GM12878 (cell line): ENCODE data around the gene RSRP1. TPM values are rescaled to one million over a fixed set of nuclear protein-coding genes. Genes with fewer than 3 reads are reported as not detected.
A peak's percentile ranks its signal among the peaks of the same experiment; 100 is the strongest.
"Not testable (repeated sequence)": the region's sequence is repeated elsewhere in the genome, so short reads cannot be mapped to it uniquely, and the experiment has no call there.

Experiments
- ATAC-seq: fragments of 200-7000 bp; cut with Tn5 transposase; 3 replicates; pipeline ENCODE4 v1.9.1; 2020; ENCODE audit warnings: mild to moderate bottlenecking, moderate library complexity
- BruUV-seq: library from RNA; stranded (reverse); fragments of 400-500 nt; replicated peaks from 2 replicates; lab custom pipeline; 2021; lab: Mats Ljungman, UMichigan
- CTCF ChIA-PET: fragments of 300-600 bp; sonication (Branson Sonifier 250); formaldehyde crosslinking; extraction: SDS; loops from one replicate; lab custom pipeline; 2021; ENCODE audit warnings: inconsistent platforms; lab: Yijun Ruan, JAX
- POLR2A ChIA-PET: fragments of 350-600 bp; formaldehyde crosslinking; extraction: SDS; loops from one replicate; lab custom pipeline; 2021; ENCODE audit warnings: inconsistent platforms; lab: Charles Lee
- RAD21 ChIA-PET: fragments of 300-600 bp; sonication (Branson Sonifier 250); formaldehyde crosslinking; loops from one replicate; lab custom pipeline; 2023; ENCODE audit warnings: antibody characterized with exemption; ENCODE audit not compliant: unreplicated experiment; lab: Charles Lee
- SMC1A ChIA-PET: fragments of 300-600 bp; sonication (Branson Sonifier 250); formaldehyde crosslinking; loops from one replicate; lab custom pipeline; 2023; ENCODE audit not compliant: unreplicated experiment, uncharacterized antibody; lab: Charles Lee
- DNase-seq: peaks from one replicate; pipeline ENCODE4 v3.0.0-alpha.2; 2011; ENCODE audit warnings: low read depth, low spot score
- FAIRE-seq: peaks from 3 replicates; lab custom pipeline; 2011; peaks lifted over from hg19 to GRCh38; lab: Jason Lieb, UNC
- H2AFZ ChIP-seq: 2 replicates; pipeline ENCODE4 v1.6.0; 2011; ENCODE audit warnings: low read depth, low read length, control low read depth; ENCODE audit not compliant: control insufficient read depth
- H3K27ac ChIP-seq: 2 replicates; pipeline ENCODE4 v1.5.1; 2011; ENCODE audit warnings: control low read depth; ENCODE audit not compliant: control insufficient read depth, insufficient read depth
- H3K27me3 ChIP-seq, 2 experiments: replicated peaks in 1 of 2; 2 replicates each; pipeline versions ENCODE4 v1.6.0 to v1.6.1; 2011; ENCODE audit warnings: low read length in 1 of 2; ENCODE audit not compliant: control insufficient read depth in 2 of 2, insufficient read depth in 2 of 2
- H3K36me3 ChIP-seq, 2 experiments: 2 replicates each; pipeline ENCODE4 v1.5.1; 2011; ENCODE audit warnings: low read length in 1 of 2; ENCODE audit not compliant: control insufficient read depth in 2 of 2, insufficient read depth in 2 of 2
- H3K4me1 ChIP-seq: 2 replicates; pipeline ENCODE4 v1.6.1; 2011; ENCODE audit warnings: mild to moderate bottlenecking, low read length, moderate library complexity, mixed read lengths; ENCODE audit not compliant: control insufficient read depth, insufficient read depth
- H3K4me2 ChIP-seq: 2 replicates; pipeline ENCODE4 v1.6.0; 2011; ENCODE audit warnings: control low read depth; ENCODE audit not compliant: control insufficient read depth, insufficient read depth
- H3K4me3 ChIP-seq: fragments of 200-600 bp; sonication (generic); 2 replicates; pipeline ENCODE4 v1.5.1; 2016
- H3K79me2 ChIP-seq: 2 replicates; pipeline ENCODE4 v1.6.0; 2011; ENCODE audit warnings: low read length; ENCODE audit not compliant: control insufficient read depth, insufficient read depth
- H3K9ac ChIP-seq: 2 replicates; pipeline ENCODE4 v1.8.0; 2011; ENCODE audit warnings: low read length, control low read depth, mixed read lengths; ENCODE audit not compliant: control insufficient read depth, insufficient read depth
- H3K9me3 ChIP-seq: replicated peaks from 3 replicates; pipeline ENCODE4 v1.5.1; 2011; ENCODE audit warnings: mild to moderate bottlenecking, low read length; ENCODE audit not compliant: control insufficient read depth, insufficient read depth
- H4K20me1 ChIP-seq: 2 replicates; pipeline ENCODE4 v1.6.0; 2011; ENCODE audit not compliant: control insufficient read depth, insufficient read depth
- WGBS: methylation state at CpG from one replicate; pipeline ENCODE4 v1.1.6; 2016; ENCODE audit warnings: low lambda C conversion rate; ENCODE audit not compliant: insufficient replicate concordance, insufficient coverage; ENCODE audit errors: missing lambda C conversion rate; 5-methylcytosine and 5-hydroxymethylcytosine counted together
- in situ Hi-C: fragments of 300-500 bp; cut with MboI; formaldehyde crosslinking; loops from 9 replicates; pipeline ENCODE4 v1.14.3; 2018; ENCODE audit warnings: mixed read lengths
- intact Hi-C: fragments of 100-400 bp; cut with micrococcal nuclease; formaldehyde crosslinking; loops from one replicate; pipeline ENCODE4 v1.14.2; 2022; ENCODE audit not compliant: unreplicated experiment
- polyA plus RNA-seq, 11 experiments: library from polyadenylated mRNA; depleted of rRNA in 4 of 11; unstranded in 6 of 11; stranded (reverse) in 5 of 11; fragments of >200 nt; fragmentation: Nextera tagmentation in 4 of 11; fragmentation: Illumina TruSeq in 1 of 11; extraction: Ambion mirVana in 4 of 11; extraction: Trizol in 1 of 11; gene quantifications; 1 replicate in 1 of 11; 2 replicates in 10 of 11; pipeline versions ENCODE4 v1.2.1 to v1.2.3, GENCODE V29; 2011 to 2016; ENCODE audit warnings: inconsistent platforms in 2 of 11, missing spikeins in 2 of 11, low read depth in 1 of 11
- total RNA-seq, 4 experiments: library from RNA; depleted of rRNA in 3 of 4; stranded (reverse); fragments of >200 nt in 3 of 4; fragmentation: Illumina TruSeq in 1 of 4; extraction: Trizol in 1 of 4; gene quantifications; 2 replicates each; pipeline versions ENCODE4 v1.2.1 to v1.2.3, GENCODE V29; 2013 to 2021

RSRP1 gene
- total and polyA plus RNA-seq, 10 of the 15 experiments (the other 5 are each of a cell fraction or from before 2014, with no cell fraction given) = 23.5 to 128 (median 90.0) TPM

DNA sequence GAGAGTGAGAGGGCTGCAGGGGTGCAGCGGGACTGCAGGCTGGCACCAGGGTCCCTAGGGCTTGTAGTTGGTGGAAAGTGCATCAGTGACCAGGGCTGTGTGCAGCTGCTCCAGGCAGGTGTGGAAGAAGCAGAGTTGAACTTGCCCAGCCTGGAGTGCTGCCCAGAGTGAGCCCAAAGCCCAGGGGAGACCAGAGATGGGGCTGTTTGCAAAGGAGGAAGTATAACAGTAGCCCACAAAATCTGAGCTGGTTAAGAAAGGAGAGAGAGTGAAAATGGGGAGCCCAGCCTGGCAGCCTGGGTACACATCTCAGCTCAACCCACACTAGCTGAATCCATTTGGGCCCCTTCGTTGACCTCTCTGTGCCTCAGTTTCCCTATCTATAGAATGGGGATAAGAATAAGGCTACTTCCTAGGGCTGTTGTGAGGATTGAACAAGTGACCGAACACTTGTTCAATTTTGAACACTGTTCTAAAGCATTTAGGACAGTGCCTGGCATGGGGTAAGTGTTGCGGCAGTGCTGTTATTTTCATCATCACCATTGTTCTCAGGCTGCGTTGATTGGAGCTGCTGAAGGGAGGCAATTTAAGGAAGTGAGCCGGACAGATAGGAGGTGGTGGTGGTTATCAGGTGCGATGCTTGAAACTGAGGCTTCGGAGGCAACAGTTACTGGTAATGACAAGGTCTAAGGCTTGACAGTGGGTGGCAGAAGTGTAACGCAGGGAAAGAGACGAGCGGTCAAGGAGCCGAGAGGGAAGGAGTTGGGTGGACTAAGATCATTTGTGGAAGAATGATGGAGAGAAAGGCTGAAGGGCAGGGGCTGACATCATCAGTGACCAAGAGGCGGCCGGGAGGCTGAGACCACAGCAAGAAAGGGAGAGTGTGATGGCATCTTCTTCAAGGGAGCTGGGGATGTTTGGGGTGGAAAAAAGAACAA is 47.9 kb upstream of the RSRP1 start:
- H2AFZ ChIP-seq, H3K79me2 ChIP-seq, H3K4me2 ChIP-seq, intact Hi-C loops, H3K4me3 ChIP-seq, H3K9ac ChIP-seq, FAIRE-seq, POLR2A ChIA-PET, H3K27me3 ChIP-seq, CTCF ChIA-PET, SMC1A ChIA-PET, H3K36me3 ChIP-seq, H3K4me1 ChIP-seq, DNase-seq, H3K9me3 ChIP-seq, H3K27ac ChIP-seq, H4K20me1 ChIP-seq, BruUV-seq, in situ Hi-C loops, RAD21 ChIA-PET: not testable (repeated sequence)
- 71% methylated on average over 3 of the region's 14 CpGs for WGBS
- ATAC-seq = peak; percentile 45

DNA sequence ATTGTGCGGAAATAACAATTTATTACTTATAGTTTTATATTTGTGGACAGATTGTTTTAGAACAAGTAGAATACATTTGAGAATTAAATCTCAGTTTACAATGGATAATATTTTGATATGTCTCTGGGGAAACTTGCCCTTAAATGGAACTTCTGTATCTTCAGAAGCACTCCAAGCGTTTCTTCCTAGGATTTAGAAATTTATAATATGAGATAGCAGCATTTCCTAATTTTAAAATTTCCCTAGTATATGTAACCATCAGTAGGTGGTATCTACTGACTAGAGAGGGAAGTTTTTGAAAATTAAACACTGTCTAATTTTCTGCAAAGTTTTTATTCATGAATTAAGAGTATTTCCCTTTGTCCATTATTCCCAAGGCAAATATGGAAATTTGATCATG is 46.2 kb upstream of the RSRP1 start:
- H3K79me2 ChIP-seq, RAD21 ChIA-PET, H3K4me2 ChIP-seq, H3K36me3 ChIP-seq, H4K20me1 ChIP-seq, in situ Hi-C loops, POLR2A ChIA-PET, SMC1A ChIA-PET, H2AFZ ChIP-seq, H3K27me3 ChIP-seq, BruUV-seq, FAIRE-seq, H3K4me3 ChIP-seq, H3K27ac ChIP-seq, H3K4me1 ChIP-seq, intact Hi-C loops, H3K9me3 ChIP-seq, CTCF ChIA-PET, H3K9ac ChIP-seq, ATAC-seq, DNase-seq: not testable (repeated sequence)
- 57% methylated on average over 1 of the region's 2 CpGs for WGBS
